Neural cell (in vitro differentiated cells): ENCODE results near the gene MYRIP. TPM values are rescaled to one million over a fixed set of nuclear protein-coding genes. Genes with fewer than 3 reads are reported as not detected.

Source experiments
- H2AFZ ChIP-seq: fragments of 200-600, 300-800 bp; sonication (generic), shearing (Covaris generic); 2 replicates; pipeline ENCODE4 v1.6.0; 2014; ENCODE audit warnings: low read depth, mild to moderate bottlenecking, antibody characterized with exemption, low read length, moderate library complexity
- H3F3A ChIP-seq: fragments of 200-600 bp; shearing (Covaris generic); 2 replicates; pipeline ENCODE4 v1.6.1; 2016; ENCODE audit warnings: mild to moderate bottlenecking, moderate library complexity, mixed read lengths, antibody characterized with exemption, low read length; ENCODE audit not compliant: insufficient read depth, poor library complexity, severe bottlenecking
- H3K27ac ChIP-seq: fragments of 200-600, 300-800 bp; sonication (generic), shearing (Covaris generic); 2 replicates; pipeline ENCODE4 v1.5.1; 2014; ENCODE audit warnings: mild to moderate bottlenecking, low read length, moderate library complexity
- H3K27me3 ChIP-seq: fragments of 300-800, 200-600 bp; sonication (generic), shearing (Covaris generic); 2 replicates; pipeline ENCODE4 v1.6.0; 2014; ENCODE audit warnings: mild to moderate bottlenecking, low read depth, low read length, moderate library complexity; ENCODE audit not compliant: insufficient read depth
- H3K36me3 ChIP-seq: fragments of 300-800, 200-600 bp; sonication (generic), shearing (Covaris generic); 2 replicates; pipeline ENCODE4 v1.5.1; 2014; ENCODE audit warnings: mild to moderate bottlenecking, antibody characterized with exemption, low read length, moderate library complexity; ENCODE audit not compliant: insufficient read depth
- H3K4me2 ChIP-seq: fragments of 300-800, 200-600 bp; sonication (generic), shearing (Covaris generic); 2 replicates; pipeline ENCODE4 v1.6.0; 2014; ENCODE audit warnings: mild to moderate bottlenecking, low read length
- H3K4me3 ChIP-seq: fragments of 300-800, 200-600 bp; sonication (generic), shearing (Covaris generic); 2 replicates; pipeline ENCODE4 v1.5.1; 2014; ENCODE audit warnings: mild to moderate bottlenecking, low read length, moderate library complexity
- H3K79me2 ChIP-seq: fragments of 200-600 bp; shearing (Covaris generic); replicated peaks from 2 replicates; pipeline ENCODE4 v1.6.0; 2014; ENCODE audit warnings: mild to moderate bottlenecking, low read length, moderate library complexity; ENCODE audit not compliant: insufficient read depth
- H3K9ac ChIP-seq: fragments of 300-800, 200-600 bp; sonication (generic), shearing (Covaris generic); 2 replicates; pipeline ENCODE4 v1.6.1; 2016; ENCODE audit warnings: mild to moderate bottlenecking, low read length, mixed read lengths
- H3K9me2 ChIP-seq: fragments of 200-600 bp; shearing (Covaris generic); 2 replicates; pipeline ENCODE4 v1.6.1; 2016; ENCODE audit warnings: mild to moderate bottlenecking, low read length, mixed read lengths; ENCODE audit not compliant: insufficient read depth
- H3K9me3 ChIP-seq: fragments of 200-600, 300-800 bp; sonication (generic), shearing (Covaris generic); 2 replicates; pipeline ENCODE4 v1.6.1; 2016; ENCODE audit warnings: mild to moderate bottlenecking, mixed run types, low read length, moderate library complexity, mixed read lengths
- H4K20me1 ChIP-seq: fragments of 200-600 bp; shearing (Covaris generic); 2 replicates; pipeline ENCODE4 v1.6.1; 2016; ENCODE audit warnings: mild to moderate bottlenecking, mixed run types; ENCODE audit not compliant: insufficient read depth
- EP300 ChIP-seq: fragments of 450-650 bp; conservative IDR thresholded peaks from 2 replicates; pipeline ENCODE4 v1.6.1; 2014; ENCODE audit warnings: antibody characterized with exemption, mild to moderate bottlenecking, moderate library complexity; ENCODE audit not compliant: poor library complexity, severe bottlenecking
- EZH2 ChIP-seq: fragments of 200-600, 300-800 bp; shearing (Covaris generic), sonication (generic); IDR thresholded peaks from 2 replicates; pipeline ENCODE4 v1.6.1; 2014; ENCODE audit warnings: antibody characterized with exemption, low read length, borderline replicate concordance, mild to moderate bottlenecking; ENCODE audit not compliant: insufficient read depth, poor library complexity, severe bottlenecking
- MXI1 ChIP-seq: fragments of 450-650 bp; conservative IDR thresholded peaks from 2 replicates; pipeline ENCODE4 v1.6.1; 2014; ENCODE audit warnings: antibody characterized with exemption, mild to moderate bottlenecking; ENCODE audit not compliant: poor library complexity, severe bottlenecking
- POLR2AphosphoS5 ChIP-seq: IDR thresholded peaks from 2 replicates; pipeline ENCODE4 v1.6.1; 2012
- RAD21 ChIP-seq: fragments of 450-650 bp; conservative IDR thresholded peaks from 2 replicates; pipeline ENCODE4 v1.6.1; 2014; ENCODE audit warnings: antibody characterized with exemption, mild to moderate bottlenecking, moderate library complexity
- SMC3 ChIP-seq: fragments of 450-650 bp; conservative IDR thresholded peaks from 2 replicates; pipeline ENCODE4 v1.6.1; 2014; ENCODE audit warnings: antibody characterized with exemption, mild to moderate bottlenecking, moderate library complexity; ENCODE audit not compliant: poor library complexity
- TAF1 ChIP-seq: IDR thresholded peaks from 2 replicates; pipeline ENCODE4 v1.6.1; 2012; ENCODE audit warnings: low read depth
- polyA plus RNA-seq: library from polyadenylated mRNA; depleted of rRNA; stranded (reverse); fragments of >200 nt; gene quantifications from 2 replicates; pipeline ENCODE4 v1.2.3, GENCODE V29; 2014
- TF ChIP-seq, protein P1 (sequence below): fragments of 450-650 bp; IDR thresholded peaks from 2 replicates; pipeline ENCODE4 v1.5.1; 2014; ENCODE audit warnings: antibody characterized with exemption, mild to moderate bottlenecking, moderate library complexity; ENCODE audit not compliant: poor library complexity, severe bottlenecking
- TF ChIP-seq, protein P2 (sequence below): IDR thresholded peaks from 2 replicates; pipeline ENCODE4 v1.6.1; 2012; ENCODE audit warnings: borderline replicate concordance

Gene MYRIP
- polyA plus RNA-seq, 1 donor from 2014 or later, result 0.76 TPM

DNA sequence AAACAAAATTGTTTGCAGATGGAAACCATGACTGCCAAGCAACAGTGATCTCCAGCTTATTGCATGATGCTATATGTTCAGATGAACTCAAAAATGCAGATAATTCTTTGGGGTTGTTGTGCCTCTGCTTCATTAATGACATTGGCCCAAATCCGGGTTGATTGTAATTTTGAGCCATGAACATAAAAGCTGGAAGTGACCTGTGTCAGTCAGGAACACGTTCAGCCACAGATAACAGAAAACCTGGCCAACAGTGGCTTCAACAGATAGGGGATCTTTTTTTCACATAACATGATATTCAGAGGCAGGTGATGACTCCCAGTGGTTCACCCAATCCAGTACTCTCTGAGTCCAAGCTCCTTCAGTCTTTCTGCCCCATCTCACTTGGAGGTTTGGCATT, 423.2 kb downstream of the MYRIP start:
- Histone ChIP-seq H3K9ac (no peak overlapping the region), H3K36me3 (no peaks in the 10 kb centered on the region), H3K4me2 (no peak overlapping the region), H3K9me3 (no peaks in the 10 kb centered on the region), H4K20me1 (no peaks in the 10 kb centered on the region), H3K79me2 (no peaks in the 10 kb centered on the region), H3K27me3 (no peaks in the 10 kb centered on the region), H3F3A (no peaks in the 10 kb centered on the region), H2AFZ (no peak overlapping the region), H3K27ac (no peak overlapping the region), H3K4me3 (no peak overlapping the region), H3K9me2 (no peaks in the 10 kb centered on the region)
- TF ChIP-seq EP300, result no peak
- TF ChIP-seq EZH2, result no peak
- TF ChIP-seq POLR2AphosphoS5, result no peak
- TF ChIP-seq RAD21, result no peak
- TF ChIP-seq TAF1, result no peak
- TF ChIP-seq MXI1, result no peak
- TF ChIP-seq, protein P1, sequence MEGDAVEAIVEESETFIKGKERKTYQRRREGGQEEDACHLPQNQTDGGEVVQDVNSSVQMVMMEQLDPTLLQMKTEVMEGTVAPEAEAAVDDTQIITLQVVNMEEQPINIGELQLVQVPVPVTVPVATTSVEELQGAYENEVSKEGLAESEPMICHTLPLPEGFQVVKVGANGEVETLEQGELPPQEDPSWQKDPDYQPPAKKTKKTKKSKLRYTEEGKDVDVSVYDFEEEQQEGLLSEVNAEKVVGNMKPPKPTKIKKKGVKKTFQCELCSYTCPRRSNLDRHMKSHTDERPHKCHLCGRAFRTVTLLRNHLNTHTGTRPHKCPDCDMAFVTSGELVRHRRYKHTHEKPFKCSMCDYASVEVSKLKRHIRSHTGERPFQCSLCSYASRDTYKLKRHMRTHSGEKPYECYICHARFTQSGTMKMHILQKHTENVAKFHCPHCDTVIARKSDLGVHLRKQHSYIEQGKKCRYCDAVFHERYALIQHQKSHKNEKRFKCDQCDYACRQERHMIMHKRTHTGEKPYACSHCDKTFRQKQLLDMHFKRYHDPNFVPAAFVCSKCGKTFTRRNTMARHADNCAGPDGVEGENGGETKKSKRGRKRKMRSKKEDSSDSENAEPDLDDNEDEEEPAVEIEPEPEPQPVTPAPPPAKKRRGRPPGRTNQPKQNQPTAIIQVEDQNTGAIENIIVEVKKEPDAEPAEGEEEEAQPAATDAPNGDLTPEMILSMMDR, result no peak
- TF ChIP-seq, protein P2, sequence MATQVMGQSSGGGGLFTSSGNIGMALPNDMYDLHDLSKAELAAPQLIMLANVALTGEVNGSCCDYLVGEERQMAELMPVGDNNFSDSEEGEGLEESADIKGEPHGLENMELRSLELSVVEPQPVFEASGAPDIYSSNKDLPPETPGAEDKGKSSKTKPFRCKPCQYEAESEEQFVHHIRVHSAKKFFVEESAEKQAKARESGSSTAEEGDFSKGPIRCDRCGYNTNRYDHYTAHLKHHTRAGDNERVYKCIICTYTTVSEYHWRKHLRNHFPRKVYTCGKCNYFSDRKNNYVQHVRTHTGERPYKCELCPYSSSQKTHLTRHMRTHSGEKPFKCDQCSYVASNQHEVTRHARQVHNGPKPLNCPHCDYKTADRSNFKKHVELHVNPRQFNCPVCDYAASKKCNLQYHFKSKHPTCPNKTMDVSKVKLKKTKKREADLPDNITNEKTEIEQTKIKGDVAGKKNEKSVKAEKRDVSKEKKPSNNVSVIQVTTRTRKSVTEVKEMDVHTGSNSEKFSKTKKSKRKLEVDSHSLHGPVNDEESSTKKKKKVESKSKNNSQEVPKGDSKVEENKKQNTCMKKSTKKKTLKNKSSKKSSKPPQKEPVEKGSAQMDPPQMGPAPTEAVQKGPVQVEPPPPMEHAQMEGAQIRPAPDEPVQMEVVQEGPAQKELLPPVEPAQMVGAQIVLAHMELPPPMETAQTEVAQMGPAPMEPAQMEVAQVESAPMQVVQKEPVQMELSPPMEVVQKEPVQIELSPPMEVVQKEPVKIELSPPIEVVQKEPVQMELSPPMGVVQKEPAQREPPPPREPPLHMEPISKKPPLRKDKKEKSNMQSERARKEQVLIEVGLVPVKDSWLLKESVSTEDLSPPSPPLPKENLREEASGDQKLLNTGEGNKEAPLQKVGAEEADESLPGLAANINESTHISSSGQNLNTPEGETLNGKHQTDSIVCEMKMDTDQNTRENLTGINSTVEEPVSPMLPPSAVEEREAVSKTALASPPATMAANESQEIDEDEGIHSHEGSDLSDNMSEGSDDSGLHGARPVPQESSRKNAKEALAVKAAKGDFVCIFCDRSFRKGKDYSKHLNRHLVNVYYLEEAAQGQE, result no peak
- no peak for TF ChIP-seq SMC3

DNA sequence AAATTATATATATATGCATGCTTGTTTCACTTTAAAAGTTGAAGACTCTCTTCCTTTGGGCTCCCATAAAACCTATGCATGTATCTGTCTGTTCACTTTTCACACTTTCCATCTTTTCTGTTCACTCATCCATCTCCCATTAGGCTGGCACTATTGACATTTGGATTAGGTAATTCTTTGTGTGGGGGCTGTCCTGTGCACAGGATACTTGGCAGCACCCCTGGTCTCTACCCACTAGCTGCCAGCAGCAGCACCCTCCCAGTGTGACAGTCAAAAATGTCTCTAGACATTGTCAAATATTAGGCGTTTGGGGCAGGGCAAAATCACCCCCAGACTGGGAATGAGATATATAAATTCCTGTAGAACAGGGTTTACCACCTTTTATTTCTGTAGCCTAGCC, 427.8 kb downstream of the MYRIP start:
- H3K27ac ChIP-seq, result no peak overlapping the region
- no peak overlapping the region for H2AFZ ChIP-seq
- no peaks in the 10 kb centered on the region for H3K9me3 ChIP-seq
- no peaks in the 10 kb centered on the region for H3F3A ChIP-seq
- H3K36me3 ChIP-seq, result no peaks in the 10 kb centered on the region
- H3K9ac ChIP-seq, result no peak overlapping the region
- no peaks in the 10 kb centered on the region for H4K20me1 ChIP-seq
- H3K4me3 ChIP-seq, result no peak overlapping the region
- TF ChIP-seq, protein P2, result no peak
- TF ChIP-seq POLR2AphosphoS5, result no peak
- TF ChIP-seq EZH2, result no peak
- no peak for TF ChIP-seq TAF1
- TF ChIP-seq EP300, result no peak
- no peak for TF ChIP-seq RAD21
- no peak for TF ChIP-seq MXI1
- no peak for TF ChIP-seq SMC3
- TF ChIP-seq, protein P1, result no peak
- no peak overlapping the region for H3K4me2 ChIP-seq
- H3K9me2 ChIP-seq, result no peaks in the 10 kb centered on the region
- no peaks in the 10 kb centered on the region for H3K27me3 ChIP-seq
- no peaks in the 10 kb centered on the region for H3K79me2 ChIP-seq
